ENCODE measurements around the gene SNTB2. TPM values are rescaled to one million over a fixed set of nuclear protein-coding genes. Genes with fewer than 3 reads are reported as not detected.
A peak's percentile ranks its signal among the peaks of the same experiment; 100 is the strongest.
"Not testable (repeated sequence)": the region's sequence is repeated elsewhere in the genome, so short reads cannot be mapped to it uniquely, and the experiment has no call there.

The SNTB2 gene
- total and polyA plus RNA-seq, 5 donors = 7.0 to 30.4 (median 20.7) TPM

DNA sequence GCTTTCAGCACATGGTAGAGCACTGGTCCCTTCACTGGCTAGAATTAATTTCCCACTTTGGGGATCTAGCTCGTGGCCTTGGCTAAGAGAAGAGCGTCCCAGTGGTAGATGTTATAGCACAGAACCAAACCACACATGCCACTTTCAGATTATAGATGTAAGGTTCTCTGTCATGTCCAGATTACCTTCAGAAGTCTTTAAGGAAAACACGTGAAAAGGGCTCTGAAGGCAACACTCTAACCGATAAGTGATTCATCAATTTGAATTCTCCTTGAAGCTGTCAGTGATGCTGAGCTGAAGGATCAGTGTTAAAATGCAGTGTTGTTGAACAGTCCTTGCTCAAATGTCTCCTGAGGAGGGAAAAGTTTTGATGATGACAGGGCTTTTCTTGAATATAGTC is 80.7 kb downstream of the SNTB2 start:
- 81% methylated on average over 4 of the region's 4 CpGs for WGBS
- ATAC-seq = no peak
- no peaks in the 10 kb centered on the region for H3K4me1 ChIP-seq (ENCODE audit: control insufficient read depth, insufficient read depth, low read length)
- intact Hi-C loops (cut with DNase I) = no loop called here
- no peaks in the 10 kb centered on the region for H3K9me3 ChIP-seq (ENCODE audit: control insufficient read depth, low read length)
- no peak overlapping the region for H3K4me3 ChIP-seq (ENCODE audit: low read length)
- no peak for DNase-seq
- H3K27ac ChIP-seq (ENCODE audit: low read length) = no peak overlapping the region
- no peaks in the 10 kb centered on the region for H3K27me3 ChIP-seq (ENCODE audit: control insufficient read depth, insufficient read depth)

DNA sequence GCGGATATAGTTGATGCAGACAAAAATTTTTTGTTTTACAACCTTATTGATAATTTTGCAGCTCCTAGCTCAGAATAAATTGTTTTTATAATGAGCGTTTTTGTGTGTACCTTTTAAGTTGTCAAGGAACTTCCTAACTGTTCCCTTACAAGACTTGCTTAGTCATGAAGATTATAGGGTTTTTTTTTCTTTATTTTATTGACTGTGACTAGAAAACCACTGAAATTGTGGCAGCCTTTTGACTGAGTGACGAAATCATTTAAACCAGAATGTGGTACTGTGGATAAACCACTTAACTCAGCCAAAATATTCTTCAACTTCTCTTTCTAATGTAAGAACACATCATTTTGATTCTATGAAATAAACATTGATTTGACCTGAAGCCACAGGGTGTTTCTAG is 83.4 kb downstream of the SNTB2 start:
- no peak for DNase-seq
- Histone ChIP-seq H3K4me3 (ENCODE audit: low read length) (no peak overlapping the region), H3K9me3 (ENCODE audit: control insufficient read depth, low read length) (no peaks in the 10 kb centered on the region), H3K4me1 (ENCODE audit: control insufficient read depth, insufficient read depth, low read length) (no peaks in the 10 kb centered on the region), H3K27me3 (ENCODE audit: control insufficient read depth, insufficient read depth) (no peaks in the 10 kb centered on the region), H3K27ac (ENCODE audit: low read length) (no peak overlapping the region)
- WGBS = 87% methylated on average over 3 of the region's 3 CpGs
- ATAC-seq = no peak
- intact Hi-C loops (cut with DNase I) = no loop called here

DNA sequence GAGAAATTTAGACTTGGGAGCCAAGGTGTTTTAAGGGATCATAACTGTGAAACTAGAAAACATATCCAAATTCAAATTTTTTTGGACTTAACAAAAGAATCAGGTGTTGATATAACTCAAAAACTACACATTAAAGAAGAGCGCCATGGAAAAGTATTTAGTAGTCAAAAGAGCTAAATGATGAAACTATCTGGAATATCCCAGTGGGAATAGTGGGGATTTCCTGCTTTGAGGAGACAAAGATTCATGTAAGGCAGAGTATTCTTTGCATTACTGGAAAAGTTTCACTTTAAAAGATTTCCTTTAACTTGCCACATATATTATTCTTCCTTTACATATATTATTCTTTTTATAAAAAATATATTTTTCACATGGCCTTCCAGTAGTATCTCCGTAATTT is 83.9 kb downstream of the SNTB2 start:
- no peaks in the 10 kb centered on the region for H3K4me1 ChIP-seq (ENCODE audit: control insufficient read depth, insufficient read depth, low read length)
- no peaks in the 10 kb centered on the region for H3K9me3 ChIP-seq (ENCODE audit: control insufficient read depth, low read length)
- H3K27me3 ChIP-seq (ENCODE audit: control insufficient read depth, insufficient read depth) = no peaks in the 10 kb centered on the region
- intact Hi-C loops (cut with DNase I) = no loop called here
- ATAC-seq = no peak
- WGBS = 74% methylated on average over 2 of the region's 2 CpGs
- H3K27ac ChIP-seq (ENCODE audit: low read length) = no peak overlapping the region
- H3K4me3 ChIP-seq (ENCODE audit: low read length) = no peak overlapping the region
- DNase-seq = no peak

DNA sequence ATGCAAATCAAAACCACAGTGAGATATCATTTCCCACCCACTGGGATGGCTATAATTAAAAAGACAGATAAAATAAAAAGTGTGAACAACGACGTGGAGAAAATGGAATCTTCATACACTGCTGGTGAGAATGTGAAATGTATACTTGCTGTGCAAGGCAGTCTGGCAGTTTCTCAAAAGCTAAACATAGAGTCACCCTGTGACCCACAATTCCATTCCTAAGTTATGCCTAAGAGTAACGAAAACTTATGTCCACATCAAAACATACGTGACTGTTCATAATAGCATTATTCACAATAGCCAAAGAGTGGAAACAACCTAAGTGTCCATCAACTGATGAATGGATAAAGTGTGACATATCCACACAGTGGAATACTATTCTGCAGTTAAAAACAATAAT is 86.0 kb downstream of the SNTB2 start:
- ATAC-seq (no peak), DNase-seq (no peak)
- H3K9me3 ChIP-seq (ENCODE audit: control insufficient read depth, low read length) = no peaks in the 10 kb centered on the region
- no peak overlapping the region for H3K27ac ChIP-seq (ENCODE audit: low read length)
- intact Hi-C loops (cut with DNase I) = no loop called here
- WGBS = 57% methylated on average over 4 of the region's 4 CpGs
- no peaks in the 10 kb centered on the region for H3K27me3 ChIP-seq (ENCODE audit: control insufficient read depth, insufficient read depth)
- H3K4me1 ChIP-seq (ENCODE audit: control insufficient read depth, insufficient read depth, low read length) = no peaks in the 10 kb centered on the region
- H3K4me3 ChIP-seq (ENCODE audit: low read length) = no peak overlapping the region

DNA sequence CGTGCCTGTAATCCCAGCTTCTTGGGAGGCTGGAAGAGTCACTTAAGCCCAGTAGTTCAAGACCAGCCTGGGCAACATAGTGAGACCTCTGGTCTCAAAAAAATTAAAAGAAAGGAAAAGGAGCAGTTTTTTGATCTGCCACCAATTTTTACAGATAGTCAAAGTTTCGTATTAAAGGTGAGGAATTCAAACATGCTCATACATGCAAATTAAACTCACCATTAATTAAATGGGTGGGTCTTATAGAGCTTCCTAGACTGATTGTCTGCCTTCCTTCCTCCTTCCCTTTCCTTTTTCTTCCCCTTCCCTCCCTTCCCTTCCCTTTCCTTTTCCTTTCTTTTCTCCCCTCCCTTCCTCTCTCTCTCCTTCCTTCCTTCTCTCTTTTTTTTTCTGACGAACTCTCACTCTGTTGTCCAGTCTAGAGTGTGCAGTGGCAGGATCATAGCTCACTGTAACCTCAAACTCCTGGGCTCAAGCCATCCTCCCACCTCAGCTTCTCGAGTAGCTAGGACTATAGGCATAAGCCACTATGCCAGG is 87.8 kb downstream of the SNTB2 start:
- no peak overlapping the region for H3K27ac ChIP-seq (ENCODE audit: low read length)

DNA sequence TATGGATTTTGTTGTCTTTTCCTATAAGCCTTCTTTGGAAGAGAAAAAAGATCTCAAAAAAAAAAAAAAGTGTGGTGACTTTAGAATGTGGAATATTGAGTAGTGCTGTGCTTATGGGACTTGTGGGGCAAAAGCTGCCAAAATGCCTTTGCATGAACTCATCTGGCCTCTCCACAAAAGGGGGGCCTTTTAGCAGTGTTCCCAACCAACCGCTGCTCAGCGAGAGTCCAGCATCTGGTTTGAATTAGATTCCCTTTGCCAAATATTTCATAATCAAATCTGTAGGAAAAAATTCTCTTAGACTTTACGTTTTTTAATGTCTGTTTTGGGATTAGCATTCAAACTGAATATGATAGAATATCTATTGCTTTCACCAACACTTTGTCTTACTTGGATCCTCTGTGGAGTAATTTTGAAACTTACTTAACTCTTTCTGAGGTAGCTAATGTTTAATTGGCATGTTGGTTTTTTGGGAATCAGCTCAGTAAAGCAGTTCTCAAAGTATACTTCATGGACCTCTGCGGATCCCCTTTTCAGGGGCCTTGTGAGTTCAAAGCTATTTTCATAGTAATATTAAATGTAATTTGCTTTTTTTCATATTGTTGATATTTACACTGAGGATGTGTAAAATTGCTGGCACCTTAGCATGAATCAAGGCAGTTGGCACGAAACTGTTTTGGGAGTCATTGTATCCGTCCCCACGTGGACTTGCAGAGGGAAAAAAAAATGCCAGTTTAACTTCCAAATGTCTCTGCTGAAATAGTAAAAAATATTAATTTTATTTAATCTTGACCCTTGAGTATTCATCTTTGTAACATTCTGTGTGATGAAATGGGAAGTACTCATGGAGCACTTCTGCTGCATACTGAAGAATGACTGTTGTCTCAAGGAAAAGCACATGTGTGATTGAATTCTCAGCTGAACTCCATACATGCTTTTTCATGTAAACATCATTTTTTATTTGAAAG is 89.5 kb downstream of the SNTB2 start:
- 46% methylated on average over 7 of the region's 7 CpGs for WGBS

More for the DNA sequence above, 87.8 kb downstream of the SNTB2 start:
- ATAC-seq (no peak), DNase-seq (no peak)
- Histone ChIP-seq H3K4me1 (ENCODE audit: control insufficient read depth, insufficient read depth, low read length) (no peaks in the 10 kb centered on the region), H3K27me3 (ENCODE audit: control insufficient read depth, insufficient read depth) (no peaks in the 10 kb centered on the region), H3K4me3 (ENCODE audit: low read length) (no peak overlapping the region), H3K9me3 (ENCODE audit: control insufficient read depth, low read length) (no peaks in the 10 kb centered on the region)
- 74% methylated on average over 4 of the region's 4 CpGs for WGBS
- intact Hi-C loops (cut with DNase I) = no loop called here

DNA sequence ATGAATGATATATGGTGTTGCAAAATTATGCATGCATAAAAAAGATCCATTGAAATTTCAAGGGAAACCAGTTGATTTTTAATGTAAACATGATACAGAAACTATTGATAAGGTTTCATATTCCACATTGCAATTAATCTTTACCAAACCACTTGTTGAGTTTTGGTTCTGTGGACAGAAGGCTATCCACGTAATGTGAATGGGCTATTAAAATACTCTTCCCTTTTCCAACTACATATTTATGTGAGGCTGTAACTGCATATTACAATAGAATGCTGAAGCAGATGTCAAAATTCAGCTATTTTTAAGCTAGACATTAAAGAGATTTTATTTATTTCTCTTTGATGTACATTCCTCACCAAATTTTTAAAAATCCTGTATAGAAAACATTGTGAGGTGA is 90.4 kb downstream of the SNTB2 start:
- no peaks in the 10 kb centered on the region for H3K9me3 ChIP-seq (ENCODE audit: control insufficient read depth, low read length)
- DNase-seq = no peak
- H3K27ac ChIP-seq (ENCODE audit: low read length) = no peak overlapping the region
- no peaks in the 10 kb centered on the region for H3K27me3 ChIP-seq (ENCODE audit: control insufficient read depth, insufficient read depth)
- intact Hi-C loops (cut with DNase I) = no loop called here
- H3K4me1 ChIP-seq (ENCODE audit: control insufficient read depth, insufficient read depth, low read length) = no peaks in the 10 kb centered on the region
- no peak overlapping the region for H3K4me3 ChIP-seq (ENCODE audit: low read length)
- WGBS = 57% methylated on average over 1 of the region's 1 CpG
- no peak for ATAC-seq

More for the DNA sequence above, 89.5 kb downstream of the SNTB2 start:
- no peak overlapping the region for H3K27ac ChIP-seq (ENCODE audit: low read length)
- no peaks in the 10 kb centered on the region for H3K9me3 ChIP-seq (ENCODE audit: control insufficient read depth, low read length)
- H3K4me3 ChIP-seq (ENCODE audit: low read length) = no peak overlapping the region
- ATAC-seq (peak; percentile 95 to 99), DNase-seq (peak; percentile 69 to 84 (median 77))
- H3K27me3 ChIP-seq (ENCODE audit: control insufficient read depth, insufficient read depth) = no peaks in the 10 kb centered on the region
- intact Hi-C loops (cut with DNase I) = no loop called here
- H3K4me1 ChIP-seq (ENCODE audit: control insufficient read depth, insufficient read depth, low read length) = no peaks in the 10 kb centered on the region

DNA sequence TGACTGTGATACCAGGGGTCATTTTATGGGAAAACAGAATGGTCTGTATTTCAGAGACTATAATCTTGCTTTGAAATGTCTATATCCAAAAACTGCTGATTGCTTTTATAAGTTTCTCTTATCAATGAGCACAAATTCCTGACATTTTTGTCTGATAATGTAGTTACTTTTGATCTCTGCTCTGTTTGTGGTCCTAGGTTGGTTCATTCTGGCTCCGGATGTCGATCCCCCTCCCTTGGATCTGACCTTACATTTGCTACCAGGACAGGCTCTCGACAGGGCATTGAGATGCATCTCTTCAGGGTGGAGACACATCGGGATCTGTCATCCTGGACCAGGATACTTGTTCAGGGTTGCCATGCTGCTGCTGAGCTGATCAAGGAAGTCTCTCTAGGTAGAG is 96.9 kb downstream of the SNTB2 start:
- Histone ChIP-seq H3K9me3 (ENCODE audit: control insufficient read depth, low read length) (no peaks in the 10 kb centered on the region), H3K27me3 (ENCODE audit: control insufficient read depth, insufficient read depth) (no peaks in the 10 kb centered on the region), H3K4me1 (ENCODE audit: control insufficient read depth, insufficient read depth, low read length) (no peaks in the 10 kb centered on the region), H3K27ac (ENCODE audit: low read length) (no peak overlapping the region), H3K4me3 (ENCODE audit: low read length) (no peak overlapping the region)
- intact Hi-C loops (cut with DNase I) = loop anchor here in 2 of 4 donors (10.0 kb wide), 2 partner anchors 129 to 739 kb away; no protein-coding TSS in a partner anchor
- WGBS = 62% methylated on average over 4 of the region's 4 CpGs
- no peak for DNase-seq
- no peak for ATAC-seq

DNA sequence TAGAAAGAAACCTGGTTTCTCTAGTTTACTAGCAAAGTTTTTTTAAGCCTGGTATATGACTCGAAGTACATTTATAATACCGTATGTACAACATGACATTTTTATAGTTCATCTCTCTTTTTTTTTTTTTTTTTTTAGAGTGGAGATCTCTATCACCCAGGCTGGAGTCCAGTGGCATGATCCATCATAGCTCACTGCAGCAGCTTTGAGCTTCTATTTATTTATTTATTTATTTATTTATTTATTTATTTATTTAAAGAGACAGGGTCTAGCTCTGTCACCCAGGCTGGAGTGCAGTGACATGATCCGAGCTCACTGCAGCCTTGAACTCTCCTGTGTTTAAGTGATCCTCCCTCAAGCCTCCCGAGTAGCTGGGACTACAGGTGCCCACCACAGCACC is 98.3 kb downstream of the SNTB2 start:
- H3K27ac ChIP-seq (ENCODE audit: low read length) = no peak overlapping the region
- intact Hi-C loops (cut with DNase I) = loop anchor here (5.0 to 10.0 kb wide), 3 partner anchors 130 to 740 kb away; no protein-coding TSS in a partner anchor
- no peak overlapping the region for H3K4me3 ChIP-seq (ENCODE audit: low read length)
- DNase-seq (no peak), ATAC-seq (no peak)
- 90% methylated on average over 4 of the region's 4 CpGs for WGBS
- no peaks in the 10 kb centered on the region for H3K9me3 ChIP-seq (ENCODE audit: control insufficient read depth, low read length)
- no peaks in the 10 kb centered on the region for H3K4me1 ChIP-seq (ENCODE audit: control insufficient read depth, insufficient read depth, low read length)
- H3K27me3 ChIP-seq (ENCODE audit: control insufficient read depth, insufficient read depth) = no peaks in the 10 kb centered on the region

DNA sequence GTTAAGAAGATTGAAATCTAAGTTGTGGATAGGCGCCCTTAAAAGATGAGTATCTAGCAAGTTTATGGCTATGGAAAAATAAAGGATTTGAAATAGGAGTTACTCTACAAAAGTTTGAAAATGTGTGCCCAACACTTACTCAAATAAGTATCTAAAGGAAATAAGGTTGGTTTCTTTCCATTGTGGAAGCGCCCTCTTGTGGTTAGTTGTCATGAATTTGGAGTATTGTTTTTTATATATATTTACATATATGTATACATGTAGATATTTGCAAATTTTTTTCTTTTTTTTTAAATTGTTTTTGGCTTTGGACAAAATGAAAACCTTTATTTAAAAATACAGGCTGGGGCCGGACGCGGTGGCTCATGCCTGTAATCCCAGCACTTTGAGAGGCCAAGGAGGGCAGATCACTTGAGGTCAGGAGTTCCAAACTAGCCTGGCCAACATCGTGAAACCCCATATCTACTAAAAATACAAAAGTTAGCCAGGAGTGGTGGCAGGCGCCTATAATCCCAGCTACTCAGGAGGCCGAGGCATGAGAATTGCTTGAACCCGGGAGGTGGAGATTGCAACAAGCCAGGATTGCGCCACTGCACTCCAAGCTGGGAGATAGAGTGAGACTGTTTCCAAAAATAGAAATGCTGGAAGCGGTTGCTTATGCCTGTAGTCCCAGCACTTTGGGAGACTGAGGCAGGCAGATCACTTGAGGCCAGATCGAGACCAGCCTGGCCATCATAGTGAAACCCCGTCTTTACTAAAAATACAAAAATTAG is 100.2 kb downstream of the SNTB2 start:
- Histone ChIP-seq H3K4me3 (ENCODE audit: low read length) (no peak overlapping the region), H3K9me3 (ENCODE audit: control insufficient read depth, low read length) (no peaks in the 10 kb centered on the region), H3K27ac (ENCODE audit: low read length) (no peak overlapping the region), H3K27me3 (ENCODE audit: control insufficient read depth, insufficient read depth) (no peaks in the 10 kb centered on the region), H3K4me1 (ENCODE audit: control insufficient read depth, insufficient read depth, low read length) (no peaks in the 10 kb centered on the region)
- intact Hi-C loops (cut with DNase I) = loop anchor here (2.0 to 10.0 kb wide), 4 partner anchors 132 to 742 kb away; no protein-coding TSS in a partner anchor
- DNase-seq (peak; percentile 78 to 88 (median 79)), ATAC-seq (peak; percentile 79 to 90)
- WGBS = 31% methylated on average over 13 of the region's 13 CpGs

DNA sequence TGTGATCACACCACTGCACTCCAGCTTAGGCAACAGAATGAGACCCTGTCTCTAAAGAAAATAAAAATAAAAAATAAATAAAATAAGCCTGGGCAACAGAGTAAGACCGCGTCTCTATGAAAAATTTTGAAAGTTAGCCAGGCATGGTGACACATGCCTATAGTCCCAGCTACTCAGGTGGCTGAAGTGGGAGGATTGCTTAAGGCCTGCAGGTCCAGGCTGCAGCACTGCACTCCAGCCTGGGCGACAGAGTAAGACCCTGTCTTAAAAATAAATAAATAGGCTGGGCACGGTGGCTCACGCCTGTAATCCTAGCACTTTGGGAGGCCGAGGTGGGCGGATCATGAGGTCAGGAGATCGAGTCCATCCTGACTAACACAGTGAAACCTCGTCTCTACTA is 104.7 kb downstream of the SNTB2 start:
- H3K4me1 ChIP-seq (ENCODE audit: control insufficient read depth, insufficient read depth, low read length); intact Hi-C loops (cut with DNase I): not testable (repeated sequence)

More for the DNA sequence above, 104.7 kb downstream of the SNTB2 start:
- not testable (repeated sequence) for H3K9me3 ChIP-seq (ENCODE audit: control insufficient read depth, low read length); ATAC-seq; DNase-seq; H3K4me3 ChIP-seq (ENCODE audit: low read length); H3K27ac ChIP-seq (ENCODE audit: low read length); H3K27me3 ChIP-seq (ENCODE audit: control insufficient read depth, insufficient read depth)
- WGBS = 92% methylated on average over 9 of the region's 9 CpGs
